Thyroid gland (tissue), 4 donors: Measurements from ENCODE around the gene PLXNB3. TPM values are rescaled to one million over a fixed set of nuclear protein-coding genes. Genes with fewer than 3 reads are reported as not detected.

Experiments used
- DNase-seq, 2 donors: peaks; one replicate each; pipeline ENCODE4 v3.0.0-alpha.2; 2019
- H3K27ac ChIP-seq, 3 donors: fragments of 200-600 bp; sonication (generic); 1 replicate in 2 of 3; 2 replicates in 1 of 3; pipeline ENCODE4 v1.5.1; 2016 to 2019; ENCODE audit warnings: mild to moderate bottlenecking in 1 of 3, moderate library complexity in 1 of 3
- H3K27me3 ChIP-seq: fragments of 200-600 bp; sonication (generic); one replicate; pipeline ENCODE4 v1.5.1; 2019
- H3K36me3 ChIP-seq, 2 donors: fragments of 200-600 bp; sonication (generic); one replicate each; pipeline ENCODE4 v1.5.1; 2016 to 2019
- H3K4me1 ChIP-seq, 2 donors: fragments of 200-600 bp; sonication (generic); one replicate each; pipeline ENCODE4 v1.5.1; 2017 to 2019
- H3K4me3 ChIP-seq, 3 donors: fragments of 200-600 bp; sonication (generic); replicated peaks in 1 of 3; 1 replicate in 2 of 3; 2 replicates in 1 of 3; pipeline ENCODE4 v1.5.1; 2016; ENCODE audit warnings: mild to moderate bottlenecking in 1 of 3
- H3K9me3 ChIP-seq: fragments of 200-600 bp; sonication (generic); one replicate; pipeline ENCODE4 v1.5.1; 2017
- POLR2A ChIP-seq, 2 donors: fragments of 450-650 bp; IDR thresholded peaks; one replicate each; pipeline ENCODE4 v1.6.1; 2017; ENCODE audit warnings: antibody characterized with exemption in 2 of 2, mild to moderate bottlenecking in 2 of 2, moderate library complexity in 1 of 2
- WGBS, 2 donors: methylation state at CpG; one replicate each; pipeline ENCODE4 v1.1.5; 2017; 5-methylcytosine and 5-hydroxymethylcytosine counted together
- intact Hi-C: fragments of 100-400 bp; cut with DNase I; formaldehyde crosslinking; loops from one replicate; pipeline ENCODE4 v1.15.1; 2023
- total RNA-seq, 4 donors: library from RNA; depleted of rRNA; stranded (reverse); fragments of >200 nt; gene quantifications; one replicate each; pipeline ENCODE4 v1.2.3, GENCODE V29; 2016
- TF ChIP-seq, protein P1 (sequence below), 6 experiments: fragments of 200-600 bp in 3 of 6; fragments of 450-650 bp in 3 of 6; sonication (generic) in 3 of 6; IDR thresholded peaks; one replicate each; pipeline ENCODE4 v1.5.1; 2016 to 2019; ENCODE audit warnings: antibody characterized with exemption in 6 of 6, mild to moderate bottlenecking in 2 of 6, inconsistent platforms in 1 of 6, moderate library complexity in 1 of 6

PLXNB3 gene
- total RNA-seq, 4 donors from 2014 or later, result 0.67 to 2.0 (median 1.1) TPM

DNA sequence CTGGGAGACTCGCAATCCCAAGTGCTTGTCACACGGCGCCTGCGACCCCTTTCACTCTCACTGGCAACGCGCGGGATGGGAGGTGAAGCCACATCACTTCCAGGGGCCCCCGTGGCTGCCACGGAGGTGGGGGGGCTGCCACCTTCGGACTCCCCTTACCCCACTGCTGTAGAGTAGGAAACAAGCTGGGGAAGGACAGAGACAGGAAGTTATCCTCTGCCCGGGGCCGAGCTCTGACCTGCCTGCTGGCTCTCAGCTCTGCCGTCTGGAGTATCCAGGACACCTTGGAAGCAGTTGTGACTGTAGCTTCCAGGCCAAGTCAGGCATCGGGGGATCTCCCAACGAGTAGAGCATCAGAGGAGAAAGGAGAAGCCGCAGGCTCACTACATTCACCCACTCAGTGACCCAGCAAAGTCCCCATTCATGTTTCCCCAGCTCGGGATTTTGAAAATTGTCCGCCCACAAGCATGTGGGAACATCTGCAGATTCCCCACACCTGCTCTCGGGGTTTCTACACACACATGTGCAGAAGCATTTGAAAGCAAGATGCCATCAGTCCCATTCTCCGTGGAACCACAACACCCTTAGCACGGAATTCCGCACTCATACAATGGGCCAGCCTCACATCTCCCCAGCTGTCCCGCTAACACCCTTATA is 55.5 kb downstream of the PLXNB3 start:
- TF ChIP-seq POLR2A (IDR thresholded peaks at IDR 0.05), result no peak
- TF ChIP-seq, protein P1, sequence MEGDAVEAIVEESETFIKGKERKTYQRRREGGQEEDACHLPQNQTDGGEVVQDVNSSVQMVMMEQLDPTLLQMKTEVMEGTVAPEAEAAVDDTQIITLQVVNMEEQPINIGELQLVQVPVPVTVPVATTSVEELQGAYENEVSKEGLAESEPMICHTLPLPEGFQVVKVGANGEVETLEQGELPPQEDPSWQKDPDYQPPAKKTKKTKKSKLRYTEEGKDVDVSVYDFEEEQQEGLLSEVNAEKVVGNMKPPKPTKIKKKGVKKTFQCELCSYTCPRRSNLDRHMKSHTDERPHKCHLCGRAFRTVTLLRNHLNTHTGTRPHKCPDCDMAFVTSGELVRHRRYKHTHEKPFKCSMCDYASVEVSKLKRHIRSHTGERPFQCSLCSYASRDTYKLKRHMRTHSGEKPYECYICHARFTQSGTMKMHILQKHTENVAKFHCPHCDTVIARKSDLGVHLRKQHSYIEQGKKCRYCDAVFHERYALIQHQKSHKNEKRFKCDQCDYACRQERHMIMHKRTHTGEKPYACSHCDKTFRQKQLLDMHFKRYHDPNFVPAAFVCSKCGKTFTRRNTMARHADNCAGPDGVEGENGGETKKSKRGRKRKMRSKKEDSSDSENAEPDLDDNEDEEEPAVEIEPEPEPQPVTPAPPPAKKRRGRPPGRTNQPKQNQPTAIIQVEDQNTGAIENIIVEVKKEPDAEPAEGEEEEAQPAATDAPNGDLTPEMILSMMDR (IDR thresholded peaks at IDR 0.05), result no peak
- no peaks in the 10 kb centered on the region for H3K36me3 ChIP-seq
- intact Hi-C loops, result no loop called here
- no peak overlapping the region for H3K27ac ChIP-seq
- DNase-seq, result no peak
- H3K27me3 ChIP-seq, result no peaks in the 10 kb centered on the region
- H3K9me3 ChIP-seq, result no peaks in the 10 kb centered on the region
- 50 to 70% methylated on average over 10 of the region's 23 CpGs for WGBS, 2 donors
- H3K4me1 ChIP-seq, result no peaks in the 10 kb centered on the region
- peak overlapping the region in 1 of 3 donors; percentile 14 for H3K4me3 ChIP-seq

DNA sequence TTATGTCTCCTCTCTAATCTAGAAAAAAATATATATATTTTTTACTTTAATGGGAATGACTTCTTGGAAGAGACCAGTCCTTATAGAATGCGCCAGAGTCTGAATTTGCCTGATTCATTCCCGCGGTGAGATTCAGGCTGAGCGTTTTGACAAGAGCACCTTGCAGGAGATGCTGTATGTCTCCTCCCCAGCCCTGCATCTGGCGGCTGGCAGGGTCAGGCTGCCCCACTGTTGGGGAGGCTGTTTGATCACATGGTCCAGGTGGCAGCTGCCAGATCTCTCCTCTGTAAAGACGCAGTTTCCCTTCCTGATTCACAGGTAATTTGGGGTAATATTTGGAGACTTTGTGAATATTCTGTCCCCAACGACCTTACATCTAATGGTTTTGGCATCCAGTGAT is 56.6 kb downstream of the PLXNB3 start:
- H3K27me3 ChIP-seq, result no peaks in the 10 kb centered on the region
- no peaks in the 10 kb centered on the region for H3K36me3 ChIP-seq
- intact Hi-C loops, result no loop called here
- 88 to 92% methylated on average over 5 to 6 of the region's 7 CpGs for WGBS, 2 donors
- no peak for DNase-seq
- no peaks in the 10 kb centered on the region for H3K4me1 ChIP-seq
- no peaks in the 10 kb centered on the region for H3K9me3 ChIP-seq
- H3K27ac ChIP-seq, result no peak overlapping the region
- TF ChIP-seq POLR2A (IDR thresholded peaks at IDR 0.05), result no peak
- TF ChIP-seq, protein P1 (IDR thresholded peaks at IDR 0.05), result no peak
- H3K4me3 ChIP-seq, result no peak overlapping the region

DNA sequence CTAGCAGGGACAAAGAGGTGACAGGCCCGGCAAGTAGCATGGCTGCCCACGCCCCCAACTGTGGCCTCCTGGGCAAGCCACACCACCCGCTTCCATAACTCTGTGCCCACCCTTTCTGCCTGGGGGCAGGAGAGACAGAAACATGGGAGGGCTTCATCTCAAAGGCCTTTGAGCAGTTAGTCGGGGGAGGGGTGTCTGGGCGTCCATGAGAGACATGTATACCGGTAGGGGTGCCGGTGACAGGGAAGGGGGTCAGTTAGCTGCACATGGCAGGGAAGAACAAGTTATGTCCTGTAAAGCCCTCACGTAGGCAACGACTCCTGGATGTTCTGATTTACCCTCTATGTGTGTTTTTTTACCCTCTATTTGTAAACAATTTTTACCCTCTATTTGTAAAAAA is 57.0 kb downstream of the PLXNB3 start:
- Histone ChIP-seq H3K36me3 (no peaks in the 10 kb centered on the region), H3K4me1 (no peaks in the 10 kb centered on the region), H3K4me3 (no peak overlapping the region), H3K9me3 (no peaks in the 10 kb centered on the region), H3K27me3 (no peaks in the 10 kb centered on the region), H3K27ac (no peak overlapping the region)
- TF ChIP-seq, protein P1 (IDR thresholded peaks at IDR 0.05), result no peak
- TF ChIP-seq POLR2A (IDR thresholded peaks at IDR 0.05), result no peak
- intact Hi-C loops, result no loop called here
- no peak for DNase-seq
- 87 to 95% methylated on average over 9 of the region's 9 CpGs for WGBS, 2 donors

DNA sequence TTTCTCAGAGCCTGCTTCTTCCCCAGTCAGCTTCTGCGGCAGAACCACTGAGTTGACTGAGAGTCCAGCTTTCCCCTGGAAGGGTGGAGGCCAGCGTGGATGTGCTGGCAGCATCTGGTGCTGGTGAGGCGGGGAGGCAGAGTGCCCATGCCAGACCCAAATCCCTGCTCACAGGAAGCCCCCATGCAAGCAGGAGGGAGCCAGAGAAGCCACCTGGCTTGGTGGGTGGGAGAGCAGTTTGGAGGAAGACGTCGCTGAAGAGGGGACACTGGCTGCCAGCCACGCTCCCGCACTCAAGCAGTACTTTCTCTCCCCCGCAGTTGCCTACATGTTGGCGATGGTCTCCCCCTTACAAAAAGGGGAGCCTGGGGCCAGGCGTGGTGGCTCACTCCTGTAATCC is 60.3 kb downstream of the PLXNB3 start:
- H3K36me3 ChIP-seq, result no peaks in the 10 kb centered on the region
- WGBS, 2 donors, result 89% methylated on average over 3 of the region's 10 CpGs; no CpG with 5 or more reads in 1 of the 2 donors

DNA sequence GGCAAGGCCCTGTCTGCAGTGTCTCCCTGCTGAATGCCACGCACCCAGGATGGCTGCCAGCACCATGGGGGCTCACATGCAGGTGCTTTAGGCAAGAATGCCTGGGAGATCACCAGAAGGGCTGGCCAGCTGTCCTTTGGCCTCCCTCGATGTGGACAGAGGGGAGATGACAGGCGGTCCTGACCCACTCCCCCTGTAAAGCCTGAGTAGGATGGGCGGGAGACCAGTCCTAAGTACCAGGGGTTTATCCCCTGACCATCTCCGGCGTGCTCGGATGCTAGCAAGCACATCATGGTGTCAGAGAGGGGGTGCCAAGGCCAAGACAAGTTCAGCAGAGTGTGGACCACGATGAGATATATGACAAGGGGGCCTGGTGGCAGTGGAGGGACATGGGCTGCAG is 61.0 kb downstream of the PLXNB3 start:
- H3K4me3 ChIP-seq, result no peak overlapping the region
- intact Hi-C loops, result no loop called here
- H3K4me1 ChIP-seq, result peaks cover 0 to 7% of the 10 kb centered on the region in 2 donors
- TF ChIP-seq POLR2A (IDR thresholded peaks at IDR 0.05), result no peak
- TF ChIP-seq, protein P1 (IDR thresholded peaks at IDR 0.05), result no peak
- H3K27me3 ChIP-seq, result peaks cover 15% of the 10 kb centered on the region
- H3K9me3 ChIP-seq, result no peaks in the 10 kb centered on the region
- no peaks in the 10 kb centered on the region for H3K36me3 ChIP-seq
- WGBS, 2 donors, result 100% methylated on average over 1 of the region's 8 CpGs; no CpG with 5 or more reads in 1 of the 2 donors
- no peak overlapping the region for H3K27ac ChIP-seq
- DNase-seq, result no peak

More for the DNA sequence above, 60.3 kb downstream of the PLXNB3 start:
- Histone ChIP-seq H3K27ac (no peak overlapping the region), H3K4me3 (no peak overlapping the region), H3K4me1 (peaks cover 0 to 2% of the 10 kb centered on the region in 2 donors), H3K27me3 (peaks cover 10% of the 10 kb centered on the region), H3K9me3 (no peaks in the 10 kb centered on the region)
- DNase-seq, result no peak
- no peak for TF ChIP-seq POLR2A (IDR thresholded peaks at IDR 0.05)
- TF ChIP-seq, protein P1 (IDR thresholded peaks at IDR 0.05), result no peak
- intact Hi-C loops, result no loop called here
